Measurements from ENCODE around the gene CASZ1. TPM values are rescaled to one million over a fixed set of nuclear protein-coding genes. Genes with fewer than 3 reads are reported as not detected.

Gene CASZ1
- total RNA-seq, 4 donors from 2014 or later: 39.1 to 215 (median 115) TPM

DNA sequence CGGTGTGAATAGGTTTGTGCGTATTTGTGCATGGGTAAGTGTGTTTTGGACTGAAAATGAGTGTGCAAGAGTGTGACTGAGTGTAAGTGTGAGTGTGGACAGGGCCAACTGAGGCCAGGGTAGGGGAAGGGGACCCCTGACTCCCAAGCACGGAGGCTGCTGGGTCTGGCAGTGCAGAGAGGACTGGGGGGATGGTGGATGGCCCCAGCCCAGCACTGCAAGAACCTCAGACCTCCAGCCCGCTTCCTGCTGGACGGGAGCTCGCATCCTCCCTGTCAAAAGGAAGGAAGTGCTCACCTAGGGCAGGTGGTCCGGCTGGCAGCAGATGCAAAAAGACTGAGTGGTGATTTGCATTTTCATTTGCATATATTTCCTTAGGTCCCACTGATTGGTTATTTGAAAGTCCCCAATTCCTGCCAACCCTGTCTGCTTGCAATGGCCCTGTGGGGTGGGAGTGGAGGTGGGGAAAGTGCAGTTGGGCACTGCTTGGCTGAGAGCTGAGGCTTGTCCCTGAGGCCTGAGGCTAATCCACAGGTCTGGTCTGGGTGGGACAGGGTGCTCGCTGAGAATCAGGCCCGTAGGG, 42.8 kb upstream of the CASZ1 start:
- H3K27ac ChIP-seq: no peak overlapping the region
- no peak for DNase-seq
- WGBS, 2 donors (ENCODE audit: low coverage in 1 of 2): 77 to 93% methylated on average over 2 to 9 of the region's 9 CpGs
- no peak for TF ChIP-seq POLR2AphosphoS5 (IDR thresholded peaks at IDR 0.05)
- TF ChIP-seq EP300 (IDR thresholded peaks at IDR 0.05; ENCODE audit: low read depth): no peak
- TF ChIP-seq POLR2A (IDR thresholded peaks at IDR 0.05): no peak
- TF ChIP-seq, protein P1, sequence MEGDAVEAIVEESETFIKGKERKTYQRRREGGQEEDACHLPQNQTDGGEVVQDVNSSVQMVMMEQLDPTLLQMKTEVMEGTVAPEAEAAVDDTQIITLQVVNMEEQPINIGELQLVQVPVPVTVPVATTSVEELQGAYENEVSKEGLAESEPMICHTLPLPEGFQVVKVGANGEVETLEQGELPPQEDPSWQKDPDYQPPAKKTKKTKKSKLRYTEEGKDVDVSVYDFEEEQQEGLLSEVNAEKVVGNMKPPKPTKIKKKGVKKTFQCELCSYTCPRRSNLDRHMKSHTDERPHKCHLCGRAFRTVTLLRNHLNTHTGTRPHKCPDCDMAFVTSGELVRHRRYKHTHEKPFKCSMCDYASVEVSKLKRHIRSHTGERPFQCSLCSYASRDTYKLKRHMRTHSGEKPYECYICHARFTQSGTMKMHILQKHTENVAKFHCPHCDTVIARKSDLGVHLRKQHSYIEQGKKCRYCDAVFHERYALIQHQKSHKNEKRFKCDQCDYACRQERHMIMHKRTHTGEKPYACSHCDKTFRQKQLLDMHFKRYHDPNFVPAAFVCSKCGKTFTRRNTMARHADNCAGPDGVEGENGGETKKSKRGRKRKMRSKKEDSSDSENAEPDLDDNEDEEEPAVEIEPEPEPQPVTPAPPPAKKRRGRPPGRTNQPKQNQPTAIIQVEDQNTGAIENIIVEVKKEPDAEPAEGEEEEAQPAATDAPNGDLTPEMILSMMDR (IDR thresholded peaks at IDR 0.05): no peak
- peaks cover 0 to 8% (median 6%) of the 10 kb centered on the region in 4 donors for H3K4me1 ChIP-seq
- peaks cover 4 to 13% of the 10 kb centered on the region in 2 donors for H3K9me3 ChIP-seq
- in situ Hi-C loops (cut with MboI; ENCODE audit: low pct_ligation_motif_present in 1 of 4, low pct_unique_long_range_greater_than_20kb in 1 of 4, low sequenced_read_pairs in 3 of 4): no loop called here
- H3K27me3 ChIP-seq: peaks cover 34% of the 10 kb centered on the region
- H3K4me3 ChIP-seq: no peak overlapping the region
- intact Hi-C loops (cut with DNase I; ENCODE audit: low total_unique reads): no loop called here
- H3K36me3 ChIP-seq: no peaks in the 10 kb centered on the region

DNA sequence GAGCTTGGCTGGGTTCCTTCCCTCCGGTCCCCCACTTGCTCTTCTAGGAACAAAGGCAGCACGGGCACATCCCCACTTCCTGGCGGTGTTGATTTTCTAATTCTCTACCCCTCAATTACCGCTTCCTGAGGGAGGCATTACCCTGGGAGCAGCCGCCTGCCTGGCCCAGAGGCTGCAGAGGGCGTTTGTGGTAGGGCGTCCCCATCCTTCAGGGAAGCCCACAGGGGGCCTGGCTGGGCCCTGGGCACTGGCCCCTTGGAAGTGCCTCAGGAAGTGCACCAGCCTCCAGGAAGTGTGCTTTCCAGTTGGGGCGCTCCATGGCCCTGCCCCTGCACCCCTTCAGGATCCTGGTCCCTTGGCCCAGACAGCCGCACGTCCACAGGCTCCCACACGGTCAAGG, 42.1 kb upstream of the CASZ1 start:
- H3K4me1 ChIP-seq: peaks cover 0 to 8% (median 6%) of the 10 kb centered on the region in 4 donors
- intact Hi-C loops (cut with DNase I; ENCODE audit: low total_unique reads): no loop called here
- no peak for DNase-seq
- no peak overlapping the region for H3K27ac ChIP-seq
- peaks cover 1 to 6% of the 10 kb centered on the region in 2 donors for H3K9me3 ChIP-seq
- H3K36me3 ChIP-seq: no peaks in the 10 kb centered on the region
- no peak overlapping the region for H3K4me3 ChIP-seq
- TF ChIP-seq EP300 (IDR thresholded peaks at IDR 0.05; ENCODE audit: low read depth): no peak
- TF ChIP-seq, protein P1 (IDR thresholded peaks at IDR 0.05): no peak
- TF ChIP-seq POLR2A (IDR thresholded peaks at IDR 0.05): no peak
- no peak for TF ChIP-seq POLR2AphosphoS5 (IDR thresholded peaks at IDR 0.05)
- in situ Hi-C loops (cut with MboI; ENCODE audit: low pct_ligation_motif_present in 1 of 4, low pct_unique_long_range_greater_than_20kb in 1 of 4, low sequenced_read_pairs in 3 of 4): no loop called here
- WGBS, 2 donors (ENCODE audit: low coverage in 1 of 2): 78 to 79% methylated on average over 3 to 11 of the region's 11 CpGs
- peaks cover 34% of the 10 kb centered on the region for H3K27me3 ChIP-seq

DNA sequence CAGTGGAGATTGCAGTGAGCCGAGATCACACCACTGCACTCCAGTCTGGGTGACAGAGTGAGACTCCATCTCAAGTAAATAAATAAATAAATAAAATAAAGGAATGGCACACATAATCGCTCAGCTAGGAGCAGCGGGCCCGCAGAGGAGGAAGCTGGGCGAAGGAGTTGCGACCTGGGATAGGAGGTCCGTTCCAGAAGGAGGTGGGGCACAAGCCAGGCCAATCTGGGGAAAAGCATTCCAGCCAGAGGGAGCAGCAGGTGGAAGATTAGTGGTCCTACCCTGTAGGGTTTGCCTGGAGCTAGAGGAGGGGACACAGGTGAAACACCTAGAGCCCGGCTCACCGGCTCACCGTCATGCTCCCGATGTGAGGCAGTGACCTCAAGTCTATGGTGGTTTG, 40.3 kb upstream of the CASZ1 start:
- in situ Hi-C loops (cut with MboI; ENCODE audit: low pct_ligation_motif_present in 1 of 4, low pct_unique_long_range_greater_than_20kb in 1 of 4, low sequenced_read_pairs in 3 of 4) (no loop called here), intact Hi-C loops (cut with DNase I; ENCODE audit: low total_unique reads) (no loop called here)
- peaks cover 0 to 8% (median 6%) of the 10 kb centered on the region in 4 donors for H3K4me1 ChIP-seq
- H3K4me3 ChIP-seq: no peak overlapping the region
- DNase-seq: no peak
- peaks cover 31% of the 10 kb centered on the region for H3K27me3 ChIP-seq
- 81 to 89% methylated on average over 7 to 11 of the region's 11 CpGs for WGBS, 2 donors (ENCODE audit: low coverage in 1 of 2)
- H3K36me3 ChIP-seq: no peaks in the 10 kb centered on the region
- no peaks in the 10 kb centered on the region for H3K9me3 ChIP-seq
- TF ChIP-seq, protein P1 (IDR thresholded peaks at IDR 0.05): no peak
- TF ChIP-seq POLR2A (IDR thresholded peaks at IDR 0.05): no peak
- TF ChIP-seq POLR2AphosphoS5 (IDR thresholded peaks at IDR 0.05): no peak
- no peak for TF ChIP-seq EP300 (IDR thresholded peaks at IDR 0.05; ENCODE audit: low read depth)
- H3K27ac ChIP-seq: no peak overlapping the region

DNA sequence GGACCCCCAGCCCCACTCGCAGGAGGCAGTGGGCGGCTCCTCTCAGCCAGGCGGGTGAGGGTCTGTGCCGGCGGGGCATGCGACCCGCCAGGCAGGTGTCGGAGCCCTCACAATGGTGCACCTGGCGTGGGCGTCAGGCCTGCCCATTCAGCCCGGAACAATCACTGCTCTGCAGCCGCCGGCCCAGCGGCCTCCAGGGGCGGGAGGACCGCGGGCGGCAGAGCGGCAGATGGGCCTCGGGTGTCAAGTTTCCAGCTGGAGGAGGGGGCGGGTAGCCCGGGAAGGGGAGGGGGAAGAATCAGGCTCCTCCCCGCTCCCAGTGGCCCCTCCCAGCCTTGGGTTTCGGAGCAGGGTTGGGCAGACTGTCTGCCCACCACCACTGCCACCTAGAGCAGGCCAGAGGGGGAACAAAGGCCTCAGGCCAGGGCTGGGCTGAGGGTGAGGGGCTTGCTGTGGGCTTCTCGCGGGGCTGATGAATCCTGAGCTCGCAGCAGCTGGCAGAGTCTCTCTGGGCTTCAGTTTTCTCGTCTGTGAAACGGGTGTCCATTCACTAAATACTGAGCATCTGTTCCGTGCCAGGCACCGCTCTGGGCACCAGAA, 39.5 kb upstream of the CASZ1 start:
- 19 to 100% methylated on average over 1 to 15 of the region's 31 CpGs for WGBS, 2 donors (ENCODE audit: low coverage in 1 of 2)
- in situ Hi-C loops (cut with MboI; ENCODE audit: low pct_ligation_motif_present in 1 of 4, low pct_unique_long_range_greater_than_20kb in 1 of 4, low sequenced_read_pairs in 3 of 4): no loop called here
- Histone ChIP-seq H3K27ac (no peak overlapping the region), H3K9me3 (no peaks in the 10 kb centered on the region), H3K4me1 (peaks cover 0 to 8% (median 6%) of the 10 kb centered on the region in 4 donors), H3K4me3 (no peak overlapping the region), H3K36me3 (no peaks in the 10 kb centered on the region), H3K27me3 (peaks cover 31% of the 10 kb centered on the region)
- TF ChIP-seq POLR2AphosphoS5 (IDR thresholded peaks at IDR 0.05): no peak
- TF ChIP-seq, protein P1 (IDR thresholded peaks at IDR 0.05): peak in 1 of 5 experiments; percentile 8
- peak; percentile 40 for DNase-seq
- intact Hi-C loops (cut with DNase I; ENCODE audit: low total_unique reads): no loop called here
